T-helper 17 cell (primary cell): Measurements from ENCODE around the gene ROBO3. TPM values are rescaled to one million over a fixed set of nuclear protein-coding genes. Genes with fewer than 3 reads are reported as not detected.

ENCODE experiments used
- ATAC-seq: fragments of 150-1000 bp; cut with Tn5 transposase; 2 replicates; pipeline ENCODE4 v1.10.0; 2021; ENCODE audit warnings: mild to moderate bottlenecking, moderate library complexity
- DNase-seq, 3 donors: peaks; one replicate each; pipeline versions ENCODE4 v3.0.0 to v3.0.0-alpha.2; 2020 to 2021
- H3K9me3 ChIP-seq: one replicate; pipeline ENCODE4 v1.7.0; 2013; ENCODE audit warnings: low read length, mild to moderate bottlenecking; ENCODE audit not compliant: control insufficient read depth, poor library complexity, severe bottlenecking
- H3K27ac Mint-ChIP-seq: one replicate; pipeline ENCODE4 v1.8.0; 2022; ENCODE audit warnings: mild to moderate bottlenecking, moderate library complexity, mixed read lengths
- H3K27me3 Mint-ChIP-seq: one replicate; pipeline ENCODE4 v1.8.0; 2022; ENCODE audit warnings: mixed read lengths
- H3K36me3 Mint-ChIP-seq: one replicate; pipeline ENCODE4 v1.8.0; 2022; ENCODE audit warnings: low read depth, mixed read lengths
- H3K4me1 Mint-ChIP-seq: one replicate; pipeline ENCODE4 v1.8.0; 2022; ENCODE audit warnings: mild to moderate bottlenecking, mixed read lengths
- H3K4me3 Mint-ChIP-seq: one replicate; pipeline ENCODE4 v1.8.0; 2022; ENCODE audit warnings: mild to moderate bottlenecking, moderate library complexity, mixed read lengths
- total RNA-seq, 4 donors: library from RNA in 2 of 4; stranded (reverse) in 2 of 4; gene quantifications; one replicate each; pipeline ENCODE4 v1.2.3 and lab custom pipeline; 2022 to 2026

The ROBO3 gene, protein sequence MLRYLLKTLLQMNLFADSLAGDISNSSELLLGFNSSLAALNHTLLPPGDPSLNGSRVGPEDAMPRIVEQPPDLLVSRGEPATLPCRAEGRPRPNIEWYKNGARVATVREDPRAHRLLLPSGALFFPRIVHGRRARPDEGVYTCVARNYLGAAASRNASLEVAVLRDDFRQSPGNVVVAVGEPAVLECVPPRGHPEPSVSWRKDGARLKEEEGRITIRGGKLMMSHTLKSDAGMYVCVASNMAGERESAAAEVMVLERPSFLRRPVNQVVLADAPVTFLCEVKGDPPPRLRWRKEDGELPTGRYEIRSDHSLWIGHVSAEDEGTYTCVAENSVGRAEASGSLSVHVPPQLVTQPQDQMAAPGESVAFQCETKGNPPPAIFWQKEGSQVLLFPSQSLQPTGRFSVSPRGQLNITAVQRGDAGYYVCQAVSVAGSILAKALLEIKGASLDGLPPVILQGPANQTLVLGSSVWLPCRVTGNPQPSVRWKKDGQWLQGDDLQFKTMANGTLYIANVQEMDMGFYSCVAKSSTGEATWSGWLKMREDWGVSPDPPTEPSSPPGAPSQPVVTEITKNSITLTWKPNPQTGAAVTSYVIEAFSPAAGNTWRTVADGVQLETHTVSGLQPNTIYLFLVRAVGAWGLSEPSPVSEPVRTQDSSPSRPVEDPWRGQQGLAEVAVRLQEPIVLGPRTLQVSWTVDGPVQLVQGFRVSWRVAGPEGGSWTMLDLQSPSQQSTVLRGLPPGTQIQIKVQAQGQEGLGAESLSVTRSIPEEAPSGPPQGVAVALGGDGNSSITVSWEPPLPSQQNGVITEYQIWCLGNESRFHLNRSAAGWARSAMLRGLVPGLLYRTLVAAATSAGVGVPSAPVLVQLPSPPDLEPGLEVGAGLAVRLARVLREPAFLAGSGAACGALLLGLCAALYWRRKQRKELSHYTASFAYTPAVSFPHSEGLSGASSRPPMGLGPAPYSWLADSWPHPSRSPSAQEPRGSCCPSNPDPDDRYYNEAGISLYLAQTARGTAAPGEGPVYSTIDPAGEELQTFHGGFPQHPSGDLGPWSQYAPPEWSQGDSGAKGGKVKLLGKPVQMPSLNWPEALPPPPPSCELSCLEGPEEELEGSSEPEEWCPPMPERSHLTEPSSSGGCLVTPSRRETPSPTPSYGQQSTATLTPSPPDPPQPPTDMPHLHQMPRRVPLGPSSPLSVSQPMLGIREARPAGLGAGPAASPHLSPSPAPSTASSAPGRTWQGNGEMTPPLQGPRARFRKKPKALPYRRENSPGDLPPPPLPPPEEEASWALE (N-terminal part only)
- total RNA-seq (10 to 100 TPM; 17.5 to 18.0 TPM), total RNA-seq (lab: John Stamatoyannopoulos, UW) (1.0 to 6.0 reads per million in 2 donors)

DNA sequence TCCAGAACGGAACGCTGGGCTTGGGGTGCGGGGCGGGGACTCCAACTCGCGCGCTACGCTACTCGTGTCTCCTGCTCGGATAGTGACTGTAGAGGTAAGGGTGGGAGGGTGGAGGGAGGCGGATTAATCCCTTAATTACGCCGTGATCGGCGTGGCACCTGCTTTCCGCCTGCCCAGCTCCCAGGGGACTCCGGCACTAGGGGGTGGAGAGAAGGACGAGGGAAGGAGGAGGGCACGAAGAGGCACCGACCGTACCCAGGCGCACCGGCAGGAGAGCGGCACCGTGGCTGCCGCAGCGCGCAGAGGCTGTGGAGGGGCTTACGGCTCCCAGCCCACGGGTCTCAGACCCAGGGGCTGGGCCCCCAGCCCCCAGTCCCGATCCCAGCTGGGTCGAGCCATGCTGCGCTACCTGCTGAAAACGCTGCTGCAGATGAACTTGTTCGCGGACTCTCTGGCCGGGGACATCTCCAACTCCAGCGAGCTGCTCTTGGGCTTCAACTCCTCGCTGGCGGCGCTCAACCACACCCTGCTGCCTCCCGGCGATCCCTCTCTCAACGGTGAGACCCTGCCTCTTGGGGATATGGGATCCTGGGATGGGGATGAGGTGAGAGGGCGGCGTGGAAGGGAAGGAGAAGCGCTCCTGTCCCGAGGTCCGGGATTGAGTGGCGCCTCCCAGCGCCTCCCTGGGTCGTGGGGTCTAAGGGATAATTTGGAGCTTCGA lies at the start of gene ROBO3:
TSS of gene ROBO3 (plus strand) at position 252 of the 721 bp plus-strand sequence. CDS start at position 398, 146 bp downstream.
- peaks cover 10% of the 10 kb centered on the region for H3K36me3 Mint-ChIP-seq
- H3K4me1 Mint-ChIP-seq: peaks cover 35% of the 10 kb centered on the region
- ATAC-seq: no peak
- H3K4me3 Mint-ChIP-seq: peak within 1 kb of the TSS; percentile 41
- H3K27ac Mint-ChIP-seq: no peak within 1 kb of the TSS
- DNase-seq: no peak
- H3K9me3 ChIP-seq: no peaks in the 10 kb centered on the region
- peaks cover 94% of the 10 kb centered on the region for H3K27me3 Mint-ChIP-seq

DNA sequence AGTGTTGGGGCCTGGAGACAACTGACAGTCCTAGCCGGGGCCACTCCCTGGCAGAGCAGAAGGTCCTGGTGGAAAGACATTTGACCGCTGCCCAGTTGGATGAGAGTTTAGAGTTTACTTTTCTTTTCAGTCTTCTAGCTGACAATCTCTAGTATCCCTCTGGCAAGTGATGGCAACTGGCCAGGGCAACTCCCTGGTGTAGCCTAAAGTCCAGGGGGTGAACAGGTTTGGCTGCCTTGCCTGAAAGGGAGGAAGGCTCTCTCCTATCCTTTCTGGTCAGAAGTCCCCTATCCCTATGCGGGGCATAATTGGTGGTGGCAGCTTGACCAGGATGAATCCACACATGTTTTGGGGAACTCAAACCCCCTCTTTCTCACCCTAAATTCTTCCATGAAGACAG lies 48.2 kb upstream of the ROBO3 start:
- no peak for DNase-seq
- no peaks in the 10 kb centered on the region for H3K9me3 ChIP-seq
- Mint-ChIP-seq H3K36me3 (peaks cover 4% of the 10 kb centered on the region), H3K4me3 (no peak overlapping the region), H3K27ac (peak overlapping the region; percentile 4), H3K27me3 (peaks cover 85% of the 10 kb centered on the region), H3K4me1 (no peaks in the 10 kb centered on the region)
- no peak for ATAC-seq

DNA sequence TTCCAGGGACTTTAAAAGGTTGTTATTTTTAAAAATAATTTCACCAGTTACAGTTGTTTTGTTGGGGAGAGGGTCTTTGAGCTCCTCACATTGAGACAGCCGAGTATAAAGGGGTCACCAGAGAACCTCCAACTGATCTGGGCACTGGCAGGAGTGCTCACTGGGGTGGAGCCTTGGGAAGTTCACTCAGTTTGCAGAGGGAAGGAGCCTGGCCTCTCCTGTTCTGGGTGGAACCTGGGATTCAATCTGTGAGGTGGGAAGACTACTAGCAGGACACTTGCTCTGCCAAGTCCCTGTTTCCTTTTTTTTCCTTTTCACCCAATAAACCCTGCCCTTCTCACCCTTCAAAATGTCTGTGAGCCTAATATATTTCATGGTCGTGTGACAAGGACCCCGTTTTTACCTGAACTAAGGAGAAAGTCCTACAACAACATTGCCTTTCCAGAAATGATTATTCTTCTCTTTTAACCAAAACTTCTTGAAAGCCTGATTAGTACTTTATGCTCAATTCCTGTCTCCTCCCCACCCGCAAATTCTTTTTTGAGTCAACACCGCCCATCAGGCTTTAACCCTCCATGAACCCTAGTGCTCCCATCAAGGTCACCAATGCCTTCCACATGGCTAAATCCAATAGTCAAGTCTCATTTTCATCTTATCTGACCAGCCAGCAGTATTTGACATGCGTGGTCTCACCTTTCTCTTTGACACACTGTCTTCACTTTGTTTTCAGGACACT lies 43.1 kb upstream of the ROBO3 start:
- Mint-ChIP-seq H3K4me1 (no peaks in the 10 kb centered on the region), H3K27ac (no peak overlapping the region), H3K27me3 (peaks cover 88% of the 10 kb centered on the region), H3K36me3 (peaks cover 9% of the 10 kb centered on the region), H3K4me3 (no peak overlapping the region)
- no peak for ATAC-seq
- no peaks in the 10 kb centered on the region for H3K9me3 ChIP-seq
- no peak for DNase-seq

DNA sequence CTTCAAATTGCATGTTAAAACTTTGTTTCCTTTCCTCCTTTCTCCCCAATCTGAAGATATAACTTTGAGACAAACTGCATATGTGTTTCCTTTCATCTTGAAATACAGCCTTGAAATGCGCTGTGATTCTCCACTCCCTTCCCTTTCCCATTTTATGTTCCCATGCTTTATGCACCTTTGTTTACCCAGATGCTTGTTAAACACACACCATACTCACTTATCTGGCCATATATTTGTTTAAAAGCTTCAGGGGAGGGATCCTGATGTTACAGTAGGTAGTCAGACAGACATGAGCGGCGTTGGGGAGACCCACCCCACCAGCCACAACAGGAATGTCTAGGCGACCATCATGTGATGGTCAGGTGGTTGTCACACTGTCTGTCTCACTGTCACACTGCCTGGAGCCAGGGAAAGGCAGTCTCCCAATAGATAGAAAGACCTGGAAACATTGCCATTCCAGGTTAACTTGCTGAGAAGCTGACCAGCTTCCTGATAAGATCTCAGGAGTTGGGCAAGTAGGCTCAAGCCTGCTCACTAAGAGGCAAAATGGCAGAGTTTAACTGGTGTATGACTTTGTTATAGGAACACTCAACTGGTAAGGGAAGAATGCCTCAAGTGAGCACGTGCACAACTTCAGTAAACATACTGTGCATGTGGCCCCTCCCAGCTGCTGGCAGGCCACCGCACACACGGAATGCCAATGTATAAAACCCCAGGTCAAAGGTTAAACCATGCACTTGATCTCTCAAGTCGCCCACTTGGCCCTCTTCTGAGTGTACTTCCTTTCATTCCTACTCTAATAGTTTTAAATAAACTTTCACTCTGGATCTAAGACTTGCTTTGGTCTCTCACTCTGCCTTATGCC lies 41.5 kb upstream of the ROBO3 start:
- Mint-ChIP-seq H3K27me3 (peaks cover 76% of the 10 kb centered on the region), H3K27ac (no peak overlapping the region), H3K4me3 (no peak overlapping the region), H3K36me3 (peaks cover 6% of the 10 kb centered on the region), H3K4me1 (no peaks in the 10 kb centered on the region)
- H3K9me3 ChIP-seq: no peaks in the 10 kb centered on the region
- DNase-seq: no peak
- ATAC-seq: no peak

DNA sequence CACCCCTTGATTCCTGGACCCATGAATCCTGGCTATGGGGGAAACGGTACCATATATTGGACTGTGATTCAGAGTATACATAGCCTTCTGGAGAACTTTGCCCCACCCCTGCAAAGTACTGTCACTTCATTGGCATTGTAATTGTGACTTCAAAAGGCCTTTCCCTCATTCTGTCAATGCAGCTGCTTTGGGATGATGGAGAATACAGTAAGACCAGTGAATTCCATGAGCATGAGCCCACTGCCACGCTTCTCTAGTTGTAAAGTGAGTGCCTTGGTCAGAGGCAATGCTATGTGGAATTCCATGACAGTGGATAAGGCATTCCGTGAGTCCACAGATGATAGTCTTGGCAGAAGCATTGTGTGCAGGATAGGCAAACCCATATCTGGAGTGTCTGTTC lies 39.4 kb upstream of the ROBO3 start:
- peaks cover 6% of the 10 kb centered on the region for H3K36me3 Mint-ChIP-seq
- H3K27me3 Mint-ChIP-seq: peaks cover 61% of the 10 kb centered on the region
- no peak overlapping the region for H3K4me3 Mint-ChIP-seq
- H3K9me3 ChIP-seq: no peaks in the 10 kb centered on the region
- ATAC-seq (no peak), DNase-seq (no peak)
- no peak overlapping the region for H3K27ac Mint-ChIP-seq
- H3K4me1 Mint-ChIP-seq: no peaks in the 10 kb centered on the region

DNA sequence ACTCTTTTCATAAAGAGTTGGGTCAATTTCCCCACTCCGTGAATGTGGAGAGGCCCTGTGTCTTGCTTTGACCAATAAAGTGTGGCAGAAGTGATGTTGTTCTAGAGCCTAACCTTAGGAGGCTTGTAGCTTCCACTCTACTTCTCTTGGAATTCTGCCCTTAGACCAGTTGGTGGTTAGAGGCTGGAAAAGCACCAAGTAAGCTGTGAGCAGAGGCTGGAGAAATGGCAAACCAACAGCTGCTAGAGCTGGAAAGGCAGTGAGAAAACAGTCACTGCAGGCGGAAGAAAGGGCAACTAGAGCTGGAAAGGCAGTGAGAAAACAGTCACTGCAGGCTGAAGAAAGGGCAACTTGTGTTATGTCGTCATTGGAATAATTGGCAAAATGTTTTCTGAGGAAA lies 35.2 kb upstream of the ROBO3 start:
- ATAC-seq (no peak), DNase-seq (no peak)
- H3K9me3 ChIP-seq: no peaks in the 10 kb centered on the region
- H3K4me1 Mint-ChIP-seq: peaks cover 2% of the 10 kb centered on the region
- H3K36me3 Mint-ChIP-seq: peaks cover 8% of the 10 kb centered on the region
- H3K4me3 Mint-ChIP-seq: no peak overlapping the region
- H3K27ac Mint-ChIP-seq: no peak overlapping the region
- H3K27me3 Mint-ChIP-seq: peaks cover 47% of the 10 kb centered on the region

DNA sequence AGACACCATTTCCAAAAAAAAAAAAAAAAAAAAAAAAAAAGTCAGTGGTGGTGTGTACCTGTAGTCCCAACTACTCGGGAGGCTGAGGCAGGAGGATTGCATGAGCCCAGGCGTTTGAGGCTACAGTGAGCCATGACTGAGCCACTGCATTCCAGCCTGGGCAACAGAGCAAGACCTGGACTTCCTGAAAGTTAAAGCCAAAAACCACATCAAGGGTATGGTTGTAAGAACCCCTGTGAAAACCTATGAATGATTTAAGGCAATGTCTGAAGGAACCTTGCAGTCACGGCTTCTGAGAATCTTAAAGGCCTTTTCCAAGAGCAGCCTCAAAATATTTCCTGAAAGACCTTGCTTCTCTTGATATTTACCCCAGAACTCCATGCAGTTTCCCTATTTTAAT lies 34.5 kb upstream of the ROBO3 start:
- Mint-ChIP-seq H3K27me3 (peaks cover 47% of the 10 kb centered on the region), H3K4me1 (peaks cover 2% of the 10 kb centered on the region), H3K36me3 (peaks cover 8% of the 10 kb centered on the region), H3K27ac (no peak overlapping the region), H3K4me3 (no peak overlapping the region)
- no peaks in the 10 kb centered on the region for H3K9me3 ChIP-seq
- DNase-seq (no peak), ATAC-seq (no peak)

DNA sequence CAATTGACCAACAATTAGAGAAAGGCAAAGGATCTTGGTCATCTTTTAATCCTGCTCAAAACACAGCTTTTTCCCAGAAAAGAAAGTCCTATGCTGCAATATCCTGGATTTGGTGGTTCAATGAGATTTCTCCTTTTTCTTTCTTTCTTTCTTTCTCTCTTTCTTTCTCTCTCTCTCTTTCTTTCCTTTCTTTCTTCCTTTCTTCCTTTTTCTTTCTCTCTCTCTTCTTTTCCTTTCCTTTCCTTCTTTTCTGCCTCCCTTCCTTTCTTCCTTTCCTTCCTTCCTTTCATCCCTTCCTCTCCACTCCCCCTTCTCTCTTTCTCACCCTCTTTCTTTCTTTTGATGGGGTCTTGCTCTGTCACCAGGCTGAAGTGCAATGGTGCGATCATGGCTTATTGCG lies 33.3 kb upstream of the ROBO3 start:
- no peak overlapping the region for H3K27ac Mint-ChIP-seq
- H3K27me3 Mint-ChIP-seq: peaks cover 44% of the 10 kb centered on the region
- peaks cover 5% of the 10 kb centered on the region for H3K36me3 Mint-ChIP-seq
- no peak overlapping the region for H3K4me3 Mint-ChIP-seq
- DNase-seq: no peak
- H3K4me1 Mint-ChIP-seq: peaks cover 6% of the 10 kb centered on the region
- no peaks in the 10 kb centered on the region for H3K9me3 ChIP-seq
- ATAC-seq: no peak

DNA sequence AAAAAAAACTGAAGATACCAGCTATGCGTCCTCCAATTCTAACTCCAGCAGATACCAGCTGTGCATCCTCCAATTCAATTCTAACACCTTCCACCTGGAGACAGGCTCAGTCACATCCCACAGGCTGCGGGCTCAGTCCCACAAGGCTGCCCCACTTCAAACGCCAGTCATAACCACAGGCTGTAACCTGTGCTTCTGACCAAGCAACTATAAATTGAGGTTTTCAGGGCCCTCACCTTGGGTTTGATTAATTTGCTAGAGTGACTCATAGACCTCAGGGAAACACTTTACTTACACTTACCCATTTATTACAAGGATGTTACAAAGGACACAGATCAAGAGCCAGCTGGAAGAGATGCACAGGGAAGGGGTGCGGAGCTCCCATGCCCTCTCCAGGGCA lies 32.7 kb upstream of the ROBO3 start:
- Mint-ChIP-seq H3K27ac (no peak overlapping the region), H3K4me1 (peaks cover 6% of the 10 kb centered on the region), H3K36me3 (peaks cover 2% of the 10 kb centered on the region), H3K4me3 (no peak overlapping the region), H3K27me3 (peaks cover 38% of the 10 kb centered on the region)
- no peaks in the 10 kb centered on the region for H3K9me3 ChIP-seq
- no peak for ATAC-seq
- DNase-seq: no peak

DNA sequence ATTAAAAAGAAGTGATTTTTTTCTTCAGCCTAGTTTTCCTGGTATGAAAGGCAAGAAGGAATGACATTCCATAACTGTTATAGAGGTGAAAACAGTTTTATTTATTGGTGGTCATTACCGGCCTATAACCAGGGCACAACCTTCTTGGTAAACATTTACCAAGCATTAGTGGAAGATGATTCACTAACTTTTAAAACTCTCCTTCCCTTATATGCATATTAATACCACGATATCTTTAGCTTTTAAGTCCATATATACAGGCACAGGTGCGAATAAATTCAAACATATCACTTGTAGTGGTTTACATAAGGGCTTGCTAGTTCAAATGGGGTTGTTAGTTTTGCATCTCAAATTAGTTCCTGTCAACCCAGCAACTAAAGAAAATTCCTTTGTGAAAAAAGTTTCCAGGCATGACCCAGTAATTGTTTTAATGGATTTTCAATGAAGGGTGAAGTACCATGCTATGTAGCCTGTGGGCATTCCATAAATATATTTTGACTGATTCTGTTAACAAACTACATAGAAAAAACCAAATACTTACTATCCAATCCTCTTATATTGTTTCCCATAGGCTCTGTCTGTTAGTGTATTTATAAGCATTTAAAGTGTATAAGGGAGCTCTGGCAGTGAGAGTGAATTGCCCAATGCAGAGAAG lies 30.6 kb upstream of the ROBO3 start:
- peaks cover 6% of the 10 kb centered on the region for H3K4me1 Mint-ChIP-seq
- H3K27ac Mint-ChIP-seq: no peak overlapping the region
- peaks cover 53% of the 10 kb centered on the region for H3K27me3 Mint-ChIP-seq

DNA sequence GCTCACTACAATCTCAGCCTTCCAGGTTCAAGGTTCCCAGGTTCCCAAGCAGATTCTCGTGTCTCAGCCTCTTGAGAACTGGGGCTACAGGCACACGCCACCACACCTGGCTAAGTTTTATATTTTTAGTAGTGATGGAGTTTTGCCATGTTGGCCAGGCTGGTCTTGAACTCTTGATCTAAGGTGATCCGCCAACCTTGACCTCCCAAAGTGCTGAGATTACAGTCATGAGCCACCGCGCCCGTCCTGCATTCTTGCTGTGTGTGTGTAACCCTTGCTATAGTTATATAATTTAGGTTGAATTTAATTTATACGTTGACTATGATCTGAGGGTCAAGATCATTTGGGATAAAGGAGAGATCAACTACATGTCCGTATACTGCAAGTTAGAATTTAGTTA lies 29.3 kb upstream of the ROBO3 start:
- peaks cover 59% of the 10 kb centered on the region for H3K27me3 Mint-ChIP-seq
- ATAC-seq: no peak

More for the DNA sequence above, 30.6 kb upstream of the ROBO3 start:
- no peak overlapping the region for H3K4me3 Mint-ChIP-seq
- peaks cover 2% of the 10 kb centered on the region for H3K36me3 Mint-ChIP-seq
- H3K9me3 ChIP-seq: no peaks in the 10 kb centered on the region
- ATAC-seq: no peak
- no peak for DNase-seq

More for the DNA sequence above, 29.3 kb upstream of the ROBO3 start:
- Mint-ChIP-seq H3K27ac (no peak overlapping the region), H3K4me3 (peak overlapping the region; percentile 83), H3K4me1 (peaks cover 13% of the 10 kb centered on the region), H3K36me3 (peaks cover 2% of the 10 kb centered on the region)
- no peak for DNase-seq
- no peaks in the 10 kb centered on the region for H3K9me3 ChIP-seq
